CD14-positive monocyte (primary cell): ENCODE results near the gene FOXI3. TPM values are rescaled to one million over a fixed set of nuclear protein-coding genes. Genes with fewer than 3 reads are reported as not detected.

Source experiments
- DNase-seq, 3 donors: peaks; one replicate each; pipeline ENCODE4 v3.0.0-alpha.2; 2011 to 2022
- H2AFZ ChIP-seq: 2 replicates; pipeline ENCODE4 v1.6.0; 2012; ENCODE audit warnings: mild to moderate bottlenecking, low read depth, low read length, inconsistent platforms; ENCODE audit not compliant: insufficient read depth, poor library complexity, severe bottlenecking
- H3K27ac ChIP-seq, 2 donors: 1 replicate in 1 of 2; 2 replicates in 1 of 2; pipeline ENCODE4 v1.5.1; 2012 to 2013; ENCODE audit warnings: low read length in 2 of 2, control low read depth in 1 of 2, inconsistent platforms in 1 of 2, low read depth in 1 of 2, mild to moderate bottlenecking in 1 of 2
- H3K27me3 ChIP-seq, 2 donors: one replicate each; pipeline versions ENCODE4 v1.6.0 to v1.6.1; 2011 to 2013; ENCODE audit warnings: low read length in 2 of 2; ENCODE audit not compliant: control insufficient read depth in 2 of 2, insufficient read depth in 2 of 2
- H3K36me3 ChIP-seq, 2 donors: replicated peaks in 1 of 2; 1 replicate in 1 of 2; 2 replicates in 1 of 2; pipeline versions ENCODE4 v1.5.1 to v1.6.1; 2012 to 2013; ENCODE audit warnings: low read length in 2 of 2, control low read depth in 1 of 2, inconsistent platforms in 1 of 2, mild to moderate bottlenecking in 1 of 2; ENCODE audit not compliant: insufficient read depth in 2 of 2, control insufficient read depth in 1 of 2
- H3K4me1 ChIP-seq, 2 donors: 1 replicate in 1 of 2; 2 replicates in 1 of 2; pipeline versions ENCODE4 v1.5.1 to v1.6.1; 2012 to 2013; ENCODE audit warnings: low read length in 2 of 2, control low read depth in 1 of 2, inconsistent platforms in 1 of 2, mild to moderate bottlenecking in 1 of 2, moderate library complexity in 1 of 2; ENCODE audit not compliant: insufficient read depth in 2 of 2, control insufficient read depth in 1 of 2
- H3K4me2 ChIP-seq: replicated peaks from 2 replicates; pipeline ENCODE3; 2012; ENCODE audit warnings: low read length, moderate library complexity, mild to moderate bottlenecking; ENCODE audit not compliant: poor library complexity, severe bottlenecking; ENCODE audit errors: extremely low read depth
- H3K4me3 ChIP-seq, 3 experiments: fragments of 200-600 bp in 1 of 3; sonication (generic) in 1 of 3; replicated peaks in 1 of 3; 1 replicate in 2 of 3; 2 replicates in 1 of 3; pipeline ENCODE4 v1.5.1; 2011 to 2013; ENCODE audit warnings: low read length in 3 of 3, mild to moderate bottlenecking in 3 of 3, control low read depth in 2 of 3, low read depth in 2 of 3, inconsistent platforms in 1 of 3, moderate library complexity in 1 of 3
- H3K79me2 ChIP-seq: 2 replicates; pipeline ENCODE4 v1.6.0; 2012; ENCODE audit warnings: mild to moderate bottlenecking, control low read depth, inconsistent platforms, low read length, moderate library complexity; ENCODE audit not compliant: insufficient read depth
- H3K9ac ChIP-seq: 2 replicates; pipeline ENCODE4 v1.6.0; 2017; ENCODE audit warnings: low read length, mild to moderate bottlenecking; ENCODE audit not compliant: insufficient read depth, poor library complexity, severe bottlenecking
- H3K9me3 ChIP-seq, 2 donors: replicated peaks in 1 of 2; 1 replicate in 1 of 2; 2 replicates in 1 of 2; pipeline versions ENCODE4 v1.5.1 to v1.6.1; 2012 to 2013; ENCODE audit warnings: low read length in 2 of 2, control low read depth in 1 of 2; ENCODE audit not compliant: control insufficient read depth in 1 of 2, insufficient read depth in 1 of 2
- H4K20me1 ChIP-seq: 2 replicates; pipeline ENCODE4 v1.6.0; 2012; ENCODE audit warnings: mild to moderate bottlenecking, low read length, control low read depth, moderate library complexity; ENCODE audit not compliant: insufficient read depth
- H3K27ac Mint-ChIP-seq, 7 donors: one replicate each; pipeline ENCODE4 v1.8.0; 2020; ENCODE audit warnings: mild to moderate bottlenecking in 7 of 7, mixed read lengths in 7 of 7, moderate library complexity in 6 of 7, inconsistent platforms in 2 of 7
- H3K27me3 Mint-ChIP-seq, 3 donors: one replicate each; pipeline ENCODE4 v1.8.0; 2021 to 2022; ENCODE audit warnings: low read depth in 3 of 3, mild to moderate bottlenecking in 3 of 3, mixed read lengths in 3 of 3, moderate library complexity in 3 of 3, inconsistent platforms in 1 of 3
- H3K36me3 Mint-ChIP-seq, 2 donors: one replicate each; pipeline ENCODE4 v1.8.0; 2020; ENCODE audit warnings: mixed read lengths in 2 of 2, inconsistent platforms in 1 of 2, mild to moderate bottlenecking in 1 of 2
- H3K4me1 Mint-ChIP-seq: one replicate; pipeline ENCODE4 v1.8.0; 2020; ENCODE audit warnings: mild to moderate bottlenecking, mixed read lengths
- H3K4me3 Mint-ChIP-seq, 2 donors: one replicate each; pipeline ENCODE4 v1.8.0; 2020; ENCODE audit warnings: mild to moderate bottlenecking in 2 of 2, mixed read lengths in 2 of 2, moderate library complexity in 1 of 2
- H3K9me3 Mint-ChIP-seq, 7 donors: one replicate each; pipeline ENCODE4 v1.8.0; 2020 to 2022; ENCODE audit warnings: mixed read lengths in 7 of 7, mild to moderate bottlenecking in 6 of 7, moderate library complexity in 6 of 7, inconsistent platforms in 2 of 7
- CTCF ChIP-seq: fragments of 200-600 bp; IDR thresholded peaks from one replicate; pipeline ENCODE4 v1.8.0; 2022; ENCODE audit warnings: antibody characterized with exemption, mild to moderate bottlenecking
- WGBS: methylation state at CpG from one replicate; pipeline ENCODE4 v1.1.5; 2013; ENCODE audit warnings: missing lambda C conversion rate; ENCODE audit not compliant: insufficient coverage; 5-methylcytosine and 5-hydroxymethylcytosine counted together
- intact Hi-C, 2 donors: fragments of 100-400 bp; cut with micrococcal nuclease; formaldehyde crosslinking; loops; one replicate each; pipeline versions ENCODE4 v1.15.0 to v1.15.1; 2023
- polyA plus RNA-seq, 3 donors: library from polyadenylated mRNA; depleted of rRNA in 1 of 3; unstranded in 2 of 3; stranded (reverse) in 1 of 3; fragments of 300-500 nt in 2 of 3; fragments of >200 nt in 1 of 3; fragmentation: Illumina TruSeq in 2 of 3; gene quantifications; 1 replicate in 2 of 3; 2 replicates in 1 of 3; pipeline ENCODE4 v1.2.3, GENCODE V29; 2012 to 2021
- small RNA-seq: library from RNA; depleted of rRNA; stranded (forward); fragments of <200 nt; gene quantifications from one replicate; pipeline ENCODE3, GENCODE V24; 2012; ENCODE audit warnings: low read depth; ENCODE audit not compliant: insufficient read length

FOXI3 gene
- polyA plus RNA-seq, 3 donors, result not detected

- Histone ChIP-seq H4K20me1 (no peaks in the 10 kb centered on the region), H3K4me1 (no peaks in the 10 kb centered on the region), H3K9me3 (no peaks in the 10 kb centered on the region), H3K27ac (no peak overlapping the region), H3K4me2 (no peak overlapping the region), H3K79me2 (no peaks in the 10 kb centered on the region), H3K36me3 (no peaks in the 10 kb centered on the region), H3K9ac (no peak overlapping the region), H2AFZ (no peak overlapping the region), H3K4me3 (no peak overlapping the region), H3K27me3 (no peaks in the 10 kb centered on the region)
- Mint-ChIP-seq H3K36me3 (no peaks in the 10 kb centered on the region), H3K27me3 (peaks cover 3 to 9% (median 7%) of the 10 kb centered on the region in 3 donors), H3K4me1 (no peaks in the 10 kb centered on the region), H3K27ac (no peak overlapping the region), H3K9me3 (peaks cover 0 to 8% (median 4%) of the 10 kb centered on the region in 7 donors), H3K4me3 (no peak overlapping the region)
- intact Hi-C loops, result no loop called here
- DNase-seq, result no peak
- no peak for TF ChIP-seq CTCF
- no CpG with 5 or more reads among the region's 4 CpGs for WGBS
Measured at GRCh38 chr2:88400037-88400767, 52.3 kb downstream of the FOXI3 start.

GRCh38 chr2:88398180-88398579 is 54.3 kb downstream of the FOXI3 start:
- Histone ChIP-seq H2AFZ (no peak overlapping the region), H3K79me2 (no peaks in the 10 kb centered on the region), H3K9me3 (no peaks in the 10 kb centered on the region), H3K4me3 (no peak overlapping the region), H3K27me3 (no peaks in the 10 kb centered on the region), H4K20me1 (no peaks in the 10 kb centered on the region), H3K9ac (no peak overlapping the region), H3K4me1 (no peaks in the 10 kb centered on the region), H3K36me3 (no peaks in the 10 kb centered on the region), H3K4me2 (no peak overlapping the region), H3K27ac (no peak overlapping the region)
- Mint-ChIP-seq H3K36me3 (no peaks in the 10 kb centered on the region), H3K4me3 (no peak overlapping the region), H3K27me3 (peaks cover 2 to 7% (median 5%) of the 10 kb centered on the region in 3 donors), H3K9me3 (peaks cover 0 to 5% (median 0%) of the 10 kb centered on the region in 7 donors), H3K4me1 (no peaks in the 10 kb centered on the region), H3K27ac (no peak overlapping the region)
- no peak for DNase-seq
- intact Hi-C loops, result no loop called here
- 78% methylated on average over 4 of the region's 5 CpGs for WGBS
- no peak for TF ChIP-seq CTCF

Small RNA genes within 50 kb of the gene (small RNA-seq; reads per million reads assigned to genes)
- not detected for gene RNU6-1007P

Other genes starting within 250 kb of the FOXI3 start
- 1 to 10 TPM; 2.0 to 6.6 (median 2.3) TPM for gene EIF2AK3, start 174.8 kb upstream of the FOXI3 start, polyA plus RNA-seq
- gene RPIA, start 239.0 kb upstream of the FOXI3 start, polyA plus RNA-seq, result 10 to 100 TPM; 12.4 to 23.1 (median 17.9) TPM